Activated CD4-positive, alpha-beta memory T cell treated with anti-CD3 and anti-CD28 coated beads, Interleukin-2, amount 10 ng/mL, durations not matched to agents 7 days and 5 days (primary cell): Measurements from ENCODE around the gene KPTN. TPM values are rescaled to one million over a fixed set of nuclear protein-coding genes. Genes with fewer than 3 reads are reported as not detected.

Source experiments
- CTCF ChIA-PET: fragments of 350-600 bp; sonication (Branson Sonifier 250); formaldehyde crosslinking; loops from one replicate; lab custom pipeline; 2021; ENCODE audit warnings: antibody characterized with exemption, inconsistent platforms; lab: Charles Lee
- POLR2A ChIA-PET: fragments of 350-600 bp; sonication (Branson Sonifier 250); formaldehyde crosslinking; loops from one replicate; lab custom pipeline; 2021; ENCODE audit warnings: antibody characterized with exemption; lab: Charles Lee
- DNase-seq: peaks from one replicate; pipeline ENCODE4 v3.0.0-alpha.2; 2020
- H3K27ac Mint-ChIP-seq: one replicate; pipeline ENCODE4 v1.8.0; 2021; ENCODE audit warnings: mild to moderate bottlenecking, mixed read lengths
- H3K27me3 Mint-ChIP-seq: one replicate; pipeline ENCODE4 v1.8.0; 2021; ENCODE audit warnings: mixed read lengths
- H3K36me3 Mint-ChIP-seq: one replicate; pipeline ENCODE4 v1.8.0; 2021; ENCODE audit warnings: low read depth, mixed read lengths
- H3K4me1 Mint-ChIP-seq: one replicate; pipeline ENCODE4 v1.8.0; 2021; ENCODE audit warnings: mixed read lengths
- H3K4me3 Mint-ChIP-seq: one replicate; pipeline ENCODE4 v1.8.0; 2021; ENCODE audit warnings: mild to moderate bottlenecking, mixed read lengths
- H3K9me3 Mint-ChIP-seq: one replicate; pipeline ENCODE4 v1.8.0; 2021; ENCODE audit warnings: mixed read lengths
- total RNA-seq, 2 experiments: library from RNA; stranded (reverse); gene quantifications; one replicate each; pipeline ENCODE4 v1.2.3, GENCODE V29; 2021

KPTN gene
- total RNA-seq, 2 experiments from 2014 or later = 6.6 to 7.7 TPM

DNA sequence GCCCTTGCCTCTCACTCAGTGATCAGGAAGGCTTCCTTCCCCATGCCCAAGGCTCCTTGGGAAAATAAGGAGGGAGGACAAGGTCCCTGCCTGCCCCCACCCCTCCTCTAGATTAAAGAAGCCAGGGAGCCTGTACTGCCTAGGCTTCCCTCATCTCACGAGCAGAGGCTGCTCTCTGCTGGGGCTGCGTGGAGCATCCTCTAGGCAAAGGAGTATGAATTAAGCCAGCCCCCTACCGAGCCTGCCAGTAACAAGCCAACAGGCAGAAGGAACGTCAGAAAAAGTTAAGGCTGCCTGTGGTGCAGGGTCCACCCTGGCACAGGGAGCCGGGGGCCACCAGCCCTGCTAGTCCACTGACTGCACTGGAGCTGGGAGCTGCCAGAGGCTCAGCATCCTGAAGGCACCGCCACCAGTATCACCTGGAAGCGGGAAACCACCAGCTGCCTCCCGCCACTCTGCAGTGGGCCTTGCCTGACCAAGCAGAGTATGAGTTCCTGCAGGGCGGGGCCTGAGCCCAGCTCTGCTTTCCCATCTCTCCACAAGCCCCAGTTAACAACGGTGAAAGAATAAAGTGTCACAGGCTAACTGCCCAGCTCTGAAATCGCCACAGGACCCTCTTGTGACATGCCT, 24.0 kb upstream of the KPTN start:
- CTCF ChIA-PET = no interaction called here

DNA sequence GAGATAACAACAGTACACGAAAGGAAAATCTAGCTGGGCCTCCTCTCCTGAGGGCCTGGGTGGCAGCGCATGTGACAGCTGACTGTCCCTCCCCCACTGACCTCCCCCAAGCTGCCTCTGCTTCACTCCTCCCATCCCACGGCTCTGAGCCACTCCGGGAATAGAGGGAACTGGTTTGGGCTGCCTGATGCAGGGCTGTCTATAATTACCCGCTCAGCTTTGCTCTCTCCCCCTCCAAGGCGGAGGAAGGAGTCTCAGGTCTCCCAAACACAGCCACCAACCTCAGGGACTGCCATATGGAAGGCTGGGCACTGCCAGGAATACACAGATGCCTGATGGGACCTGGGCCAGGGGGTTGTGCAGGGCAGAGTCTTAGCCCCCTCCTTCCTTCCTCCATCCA, 23.0 kb upstream of the KPTN start:
- CTCF ChIA-PET = no interaction called here
- POLR2A ChIA-PET = interaction anchor here (1.2 to 1.3 kb wide), 2 partner anchors 12 to 16 kb away, joined by 3 to 4 read pairs; no protein-coding TSS in a partner anchor

More for the DNA sequence above, 24.0 kb upstream of the KPTN start:
- Mint-ChIP-seq H3K27ac (no peak overlapping the region), H3K36me3 (peaks cover 31% of the 10 kb centered on the region), H3K4me1 (peaks cover 33% of the 10 kb centered on the region), H3K27me3 (no peaks in the 10 kb centered on the region), H3K9me3 (no peaks in the 10 kb centered on the region), H3K4me3 (no peak overlapping the region)
- DNase-seq = no peak
- POLR2A ChIA-PET = interaction anchor here (0.6 to 1.4 kb wide), 4 partner anchors 11 to 93 kb away, joined by 3 to 4 read pairs (median 3); no protein-coding TSS in a partner anchor

DNA sequence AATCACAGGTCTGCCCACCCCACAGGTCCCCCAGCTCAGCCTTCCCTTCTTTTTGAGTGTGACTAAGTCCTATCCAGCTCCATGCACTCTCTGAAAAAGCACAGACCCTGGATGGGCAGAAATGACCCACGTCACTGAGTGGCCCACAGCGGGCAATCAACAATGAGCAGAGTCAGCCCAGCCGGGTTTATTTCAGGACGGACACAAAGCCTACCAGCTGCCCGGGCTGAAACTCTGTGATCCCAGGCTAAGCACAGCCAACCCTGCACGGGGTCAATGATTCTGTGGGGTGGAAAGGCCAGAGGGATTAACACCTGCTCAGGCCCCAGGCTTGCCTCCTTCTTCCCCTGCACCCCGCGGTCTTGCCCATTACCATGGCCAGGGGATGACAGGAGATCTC, 22.4 kb upstream of the KPTN start:
- H3K27ac Mint-ChIP-seq = no peak overlapping the region
- peaks cover 18% of the 10 kb centered on the region for H3K4me1 Mint-ChIP-seq
- H3K27me3 Mint-ChIP-seq = no peaks in the 10 kb centered on the region
- POLR2A ChIA-PET = no interaction called here
- DNase-seq = no peak
- H3K36me3 Mint-ChIP-seq = peaks cover 31% of the 10 kb centered on the region
- no peaks in the 10 kb centered on the region for H3K9me3 Mint-ChIP-seq
- no peak overlapping the region for H3K4me3 Mint-ChIP-seq
- CTCF ChIA-PET = no interaction called here

More for the DNA sequence above, 23.0 kb upstream of the KPTN start:
- Mint-ChIP-seq H3K27me3 (no peaks in the 10 kb centered on the region), H3K4me3 (no peak overlapping the region), H3K36me3 (peaks cover 30% of the 10 kb centered on the region), H3K9me3 (no peaks in the 10 kb centered on the region), H3K27ac (no peak overlapping the region), H3K4me1 (peaks cover 23% of the 10 kb centered on the region)
- DNase-seq = no peak

DNA sequence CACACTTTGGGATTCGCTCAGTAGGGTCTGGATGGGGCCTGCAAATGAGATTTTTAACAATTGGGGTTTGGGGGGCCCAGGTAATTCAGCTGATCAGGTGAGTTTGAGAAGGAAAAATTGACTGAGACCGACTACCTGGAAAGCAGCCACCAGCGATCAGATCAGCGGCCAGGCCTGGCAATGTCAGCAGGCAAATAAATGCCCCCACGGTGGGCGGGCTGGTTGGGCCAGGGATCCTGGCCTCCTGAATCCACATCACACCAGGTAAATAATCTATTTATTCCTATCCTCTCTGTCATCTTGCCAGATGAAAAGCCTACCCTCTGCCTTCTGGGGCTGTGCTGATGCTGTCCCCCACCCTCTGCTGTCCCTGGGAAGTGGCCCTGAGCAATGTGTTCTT, 21.5 kb upstream of the KPTN start:
- Mint-ChIP-seq H3K9me3 (no peaks in the 10 kb centered on the region), H3K36me3 (peaks cover 31% of the 10 kb centered on the region), H3K4me1 (peaks cover 10% of the 10 kb centered on the region), H3K27me3 (no peaks in the 10 kb centered on the region), H3K4me3 (no peak overlapping the region), H3K27ac (no peak overlapping the region)
- ChIA-PET POLR2A (no interaction called here), CTCF (interaction anchor here (1.0 kb wide), 1 partner anchor 10 kb away, joined by 3 read pairs; the partner anchor contains the start of gene NAPA)
- DNase-seq = no peak

DNA sequence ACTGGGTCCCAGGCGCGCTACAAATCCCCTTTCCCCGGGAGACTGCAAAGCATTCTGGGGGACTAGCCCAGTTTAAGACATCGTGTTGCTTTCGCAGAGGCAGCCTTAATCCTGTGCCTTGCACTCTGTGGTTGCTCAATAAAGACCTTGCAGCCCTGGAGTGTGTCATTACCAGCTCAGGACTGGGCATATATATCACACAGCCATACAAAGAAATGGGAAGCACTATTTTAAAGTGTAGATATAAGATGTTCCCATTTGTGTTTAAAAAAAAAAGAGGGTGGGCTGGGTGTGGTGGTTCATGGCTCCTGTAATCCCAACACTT, 19.8 kb upstream of the KPTN start:
- Mint-ChIP-seq H3K4me3 (no peak overlapping the region), H3K4me1 (no peaks in the 10 kb centered on the region), H3K27me3 (no peaks in the 10 kb centered on the region), H3K36me3 (peaks cover 33% of the 10 kb centered on the region), H3K27ac (no peak overlapping the region), H3K9me3 (no peaks in the 10 kb centered on the region)
- ChIA-PET CTCF (interaction anchor here (0.8 to 1.5 kb wide), 2 partner anchors 9 to 12 kb away, joined by 3 read pairs; no protein-coding TSS in a partner anchor), POLR2A (no interaction called here)
- no peak for DNase-seq

DNA sequence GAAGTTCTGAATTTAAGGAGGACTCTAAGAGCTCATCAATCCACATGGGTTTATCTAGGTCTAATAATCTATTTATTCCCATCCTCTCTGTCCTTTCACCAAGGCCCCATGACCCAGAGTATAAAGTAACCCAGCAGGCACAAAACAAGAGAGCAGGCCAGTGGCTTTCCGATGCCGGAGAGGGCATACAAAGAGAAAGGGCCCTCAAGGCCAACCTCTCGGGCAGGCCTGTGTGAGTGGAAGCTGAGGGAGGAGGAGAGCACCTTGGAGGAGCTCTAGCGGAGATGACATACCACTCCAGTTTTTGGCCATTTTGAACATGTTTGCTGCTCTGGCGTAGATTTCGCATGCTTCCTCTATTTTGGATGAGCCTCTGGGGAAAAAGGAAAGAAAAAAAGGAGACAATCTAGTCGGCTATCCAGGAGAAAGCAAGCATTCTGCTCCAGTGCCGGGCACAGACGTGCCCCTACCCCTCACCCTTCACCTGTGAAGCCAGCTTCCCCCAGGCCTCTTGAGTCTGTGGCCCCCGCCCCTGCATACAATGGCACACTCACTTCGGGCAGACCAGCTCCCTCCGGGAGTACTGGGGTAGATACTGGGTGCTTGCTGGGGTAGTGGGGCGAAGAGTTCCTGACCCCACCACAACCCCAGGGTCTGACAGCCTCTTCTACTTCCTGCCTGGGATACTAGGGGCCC, 19.3 kb upstream of the KPTN start:
- DNase-seq = no peak
- Mint-ChIP-seq H3K27ac (no peak overlapping the region), H3K27me3 (no peaks in the 10 kb centered on the region), H3K36me3 (peaks cover 34% of the 10 kb centered on the region), H3K4me1 (no peaks in the 10 kb centered on the region), H3K4me3 (no peak overlapping the region), H3K9me3 (no peaks in the 10 kb centered on the region)
- CTCF ChIA-PET = interaction anchor here (0.9 to 1.5 kb wide), 2 partner anchors 12 to 19 kb away, joined by 3 read pairs; partner anchors contain the start of gene KPTN
- POLR2A ChIA-PET = no interaction called here

DNA sequence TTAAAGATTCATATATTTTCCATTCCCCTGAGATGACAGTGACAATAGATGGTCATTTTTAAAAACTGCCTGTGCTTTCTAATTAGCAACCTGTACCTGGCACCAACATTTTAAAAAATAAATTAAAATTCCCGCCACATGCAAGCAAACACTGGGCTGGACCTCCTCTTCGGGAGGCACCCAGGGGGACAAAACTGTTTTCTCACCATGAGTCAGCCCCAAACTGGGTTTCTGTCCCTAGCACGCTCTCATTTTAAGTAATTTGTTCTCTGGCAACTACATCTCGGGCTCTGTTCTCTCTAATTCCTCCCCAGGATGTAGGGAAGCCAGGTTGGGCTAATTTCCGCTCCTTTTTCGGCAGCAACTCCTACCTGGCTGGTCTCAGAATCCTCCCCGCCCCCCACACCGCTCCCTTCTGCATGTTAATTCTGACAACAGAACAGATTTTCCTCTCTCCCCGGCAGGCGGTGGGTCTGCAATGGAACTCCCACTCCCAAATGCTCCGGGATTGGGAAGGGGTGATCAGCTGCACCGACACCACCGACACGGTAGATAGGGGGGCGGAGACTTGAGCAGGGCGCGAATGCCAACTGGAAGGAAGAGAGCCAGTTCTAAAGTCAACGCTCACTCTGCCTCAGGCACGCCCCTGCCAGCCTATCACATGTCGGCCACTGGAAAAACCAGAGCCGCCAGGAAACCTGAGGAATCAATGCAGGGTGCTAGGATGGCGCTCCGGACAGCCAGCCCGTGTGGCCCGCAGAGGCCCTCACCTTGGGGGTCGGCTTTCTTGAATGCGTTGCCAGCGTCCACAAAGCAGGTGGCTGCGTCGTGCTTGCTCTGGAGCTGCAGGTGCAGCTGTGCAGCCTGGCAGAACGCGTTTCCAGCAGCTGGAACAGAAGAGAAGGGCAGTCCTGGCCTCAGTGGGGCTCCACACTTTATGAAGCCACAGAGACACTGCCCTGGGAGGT, 16.1 kb upstream of the KPTN start:
- Mint-ChIP-seq H3K36me3 (peaks cover 39% of the 10 kb centered on the region), H3K9me3 (no peaks in the 10 kb centered on the region), H3K27ac (no peak overlapping the region), H3K4me1 (no peaks in the 10 kb centered on the region), H3K27me3 (no peaks in the 10 kb centered on the region), H3K4me3 (no peak overlapping the region)
- ChIA-PET CTCF (interaction anchor here (1.2 kb wide), 1 partner anchor 17 kb away, joined by 4 read pairs; no protein-coding TSS in a partner anchor), POLR2A (no interaction called here)
- DNase-seq = no peak

DNA sequence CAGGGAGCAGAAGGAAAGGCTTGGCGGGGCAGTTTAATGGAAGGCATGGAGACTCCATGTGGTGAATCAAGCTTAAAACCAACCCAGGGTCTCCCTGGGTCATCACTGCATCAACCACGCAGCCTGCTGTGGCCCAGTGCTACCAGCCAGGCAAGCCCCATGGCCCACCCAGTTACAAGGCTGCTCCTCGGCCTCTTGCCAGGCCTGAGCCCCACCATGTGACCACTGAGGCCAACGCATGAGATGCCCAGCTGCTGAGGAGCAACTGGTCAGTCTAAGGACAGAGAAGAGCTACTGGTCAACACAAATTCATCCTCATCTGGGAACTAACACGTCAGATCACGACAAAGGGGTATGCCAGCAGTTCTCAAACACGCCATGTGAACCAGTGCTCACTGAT, 15.4 kb upstream of the KPTN start:
- ChIA-PET CTCF (interaction anchor here (1.2 kb wide), 1 partner anchor 16 kb away, joined by 4 read pairs; no protein-coding TSS in a partner anchor), POLR2A (no interaction called here)
- Mint-ChIP-seq H3K27me3 (no peaks in the 10 kb centered on the region), H3K36me3 (peaks cover 35% of the 10 kb centered on the region), H3K27ac (no peak overlapping the region), H3K4me1 (no peaks in the 10 kb centered on the region), H3K4me3 (no peak overlapping the region), H3K9me3 (no peaks in the 10 kb centered on the region)
- no peak for DNase-seq

DNA sequence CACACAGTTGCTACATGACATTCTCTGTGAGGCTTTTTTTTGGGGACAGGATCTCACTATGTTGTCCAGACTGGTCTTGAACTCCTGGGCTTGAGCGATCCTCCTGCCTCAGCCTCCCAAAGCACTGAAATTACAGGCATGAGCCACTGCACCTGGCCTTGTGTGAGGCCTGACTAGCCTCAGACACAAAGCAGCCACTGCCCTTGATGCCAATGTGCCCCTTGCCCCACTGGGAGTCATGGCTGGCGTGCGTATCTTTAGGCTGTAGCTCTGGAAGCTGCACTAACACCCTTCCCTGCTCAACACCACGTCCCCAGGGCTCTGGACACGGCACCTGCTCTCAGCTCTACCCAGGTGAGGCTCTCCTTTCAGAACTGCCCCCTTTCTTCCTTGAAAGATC, 14.5 kb upstream of the KPTN start:
- H3K9me3 Mint-ChIP-seq = no peaks in the 10 kb centered on the region
- H3K27ac Mint-ChIP-seq = no peak overlapping the region
- no peak for DNase-seq
- H3K36me3 Mint-ChIP-seq = peaks cover 33% of the 10 kb centered on the region
- ChIA-PET POLR2A (no interaction called here), CTCF (no interaction called here)
- H3K27me3 Mint-ChIP-seq = no peaks in the 10 kb centered on the region
- H3K4me1 Mint-ChIP-seq = no peaks in the 10 kb centered on the region
- H3K4me3 Mint-ChIP-seq = no peak overlapping the region

DNA sequence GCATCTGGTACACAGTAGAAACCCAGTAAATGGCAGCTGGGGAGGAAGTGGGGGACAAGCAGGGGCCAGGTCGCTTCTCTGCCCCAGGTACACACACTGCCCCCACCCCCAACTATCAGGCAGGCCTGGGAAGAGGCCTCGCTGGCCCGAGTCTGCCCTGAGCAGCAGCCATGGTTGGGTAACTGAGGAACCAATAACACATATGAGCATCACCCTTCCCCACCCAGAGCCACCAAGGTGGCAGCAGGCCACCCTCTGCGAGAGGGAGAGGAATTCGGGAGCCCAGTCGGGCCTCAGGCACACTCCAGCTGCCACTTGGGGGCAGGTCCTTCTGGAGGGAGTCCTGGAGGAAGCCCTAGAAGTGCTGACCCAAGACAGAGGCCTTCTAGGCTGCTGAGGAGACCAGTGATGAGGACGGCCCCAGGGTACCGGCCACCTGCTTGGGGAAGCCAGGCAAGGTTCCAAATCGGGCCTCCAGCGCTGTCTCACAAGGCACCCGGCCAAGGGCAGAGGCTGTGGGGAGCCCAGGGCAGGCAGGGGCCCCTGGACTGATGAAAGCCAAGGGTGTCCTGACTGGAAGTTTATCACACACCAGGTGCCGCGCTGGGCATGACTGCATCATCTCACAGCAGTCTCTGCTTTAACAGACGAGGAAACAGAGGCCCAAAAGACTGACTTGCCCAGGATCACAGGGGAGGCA, 14.0 kb upstream of the KPTN start:
- H3K4me3 Mint-ChIP-seq = no peak overlapping the region
- ChIA-PET POLR2A (interaction anchor here (0.8 kb wide), 1 partner anchor 10 kb away, joined by 3 read pairs; no protein-coding TSS in a partner anchor), CTCF (interaction anchor here (1.0 to 3.9 kb wide), 2 partner anchors 15 to 62 kb away, joined by 3 to 16 read pairs; partner anchors contain the start of gene KPTN)
- no peaks in the 10 kb centered on the region for H3K4me1 Mint-ChIP-seq
- peaks cover 32% of the 10 kb centered on the region for H3K36me3 Mint-ChIP-seq
- no peak for DNase-seq
- no peaks in the 10 kb centered on the region for H3K27me3 Mint-ChIP-seq
- H3K27ac Mint-ChIP-seq = no peak overlapping the region
- no peaks in the 10 kb centered on the region for H3K9me3 Mint-ChIP-seq

DNA sequence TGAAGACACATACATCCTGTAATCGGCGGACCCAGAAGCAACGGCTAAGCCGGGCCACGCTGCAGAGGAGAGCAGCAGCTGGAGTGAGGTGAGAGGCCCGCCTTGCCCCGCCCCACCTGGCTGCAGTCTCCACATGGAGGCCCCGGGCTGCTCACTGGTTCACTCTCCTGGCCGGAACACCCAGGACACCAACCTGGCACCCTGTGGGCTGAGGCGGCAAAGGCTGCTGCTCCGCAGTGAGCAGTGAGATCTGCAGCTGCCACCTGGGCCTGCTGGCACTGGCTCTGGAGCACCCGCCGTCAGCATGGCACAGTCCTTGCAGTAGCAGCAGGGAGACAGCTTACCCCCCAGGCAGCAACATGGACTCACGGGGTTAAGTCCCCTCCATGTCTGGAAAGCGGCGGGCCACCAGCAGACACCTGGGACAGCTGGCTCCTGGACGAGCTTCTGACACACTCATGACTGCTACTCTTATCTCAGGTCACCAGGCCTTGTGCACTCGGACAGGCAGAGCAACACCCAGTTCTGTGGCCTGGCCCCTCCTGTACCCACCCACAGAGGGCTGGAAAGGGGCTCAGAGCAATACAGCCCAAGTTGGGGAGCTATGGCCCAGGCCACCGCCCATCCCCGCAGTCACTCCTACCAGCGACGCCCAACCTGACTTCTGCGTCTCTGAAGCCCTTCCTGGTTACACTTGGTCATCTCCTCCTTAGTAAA, 13.2 kb upstream of the KPTN start:
- Mint-ChIP-seq H3K4me3 (no peak overlapping the region), H3K9me3 (no peaks in the 10 kb centered on the region), H3K4me1 (no peaks in the 10 kb centered on the region), H3K27me3 (no peaks in the 10 kb centered on the region), H3K27ac (no peak overlapping the region), H3K36me3 (peaks cover 26% of the 10 kb centered on the region)
- no peak for DNase-seq
- CTCF ChIA-PET = interaction anchor here (1.0 to 3.9 kb wide), 2 partner anchors 14 to 61 kb away, joined by 3 to 16 read pairs; partner anchors contain the start of gene KPTN
- POLR2A ChIA-PET = interaction anchor here (0.8 kb wide), 1 partner anchor 11 kb away, joined by 3 read pairs; no protein-coding TSS in a partner anchor
